ENCODE data around the gene MAP3K8.
"Not testable (repeated sequence)": the region's sequence is repeated elsewhere in the genome, so short reads cannot be mapped to it uniquely, and the experiment has no call there.

The MAP3K8 gene

DNA sequence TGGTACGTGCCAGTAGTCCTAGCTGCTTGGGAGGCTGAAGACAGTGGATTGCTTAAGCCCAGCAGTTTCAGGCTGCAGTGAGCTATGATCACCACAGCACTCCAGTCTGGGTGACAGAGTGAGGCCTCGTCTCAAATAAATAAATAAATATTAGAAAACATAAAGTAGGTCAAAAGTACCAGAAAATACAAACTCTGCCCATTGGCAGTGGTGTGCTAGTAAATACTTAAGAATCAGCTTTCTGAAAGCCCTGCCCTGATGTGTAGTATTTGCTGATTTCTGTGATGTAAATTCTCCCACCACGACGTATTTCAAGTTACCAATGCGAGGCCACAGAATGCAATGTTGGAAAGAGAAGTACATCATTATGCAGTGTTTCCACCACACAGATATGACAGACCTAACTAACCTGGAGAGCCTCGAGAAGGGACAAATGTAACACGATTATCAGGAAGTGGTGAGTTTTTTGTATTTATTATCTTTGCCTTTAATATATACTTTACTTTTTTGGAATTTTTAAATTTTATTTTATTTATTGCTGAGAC, 11.8 kb upstream of the MAP3K8 start:
- H3K9ac ChIP-seq (ENCODE audit: low read depth in 1 of 2, low read length in 2 of 2): no peak overlapping the region
- no peaks in the 10 kb centered on the region for H3K9me3 ChIP-seq (ENCODE audit: control insufficient read depth in 1 of 2, low read length in 2 of 2)
- no peaks in the 10 kb centered on the region for H3K27me3 ChIP-seq (ENCODE audit: control insufficient read depth in 1 of 2, insufficient read depth in 2 of 2, low read length in 2 of 2)
- H3K4me3 ChIP-seq (ENCODE audit: low read depth in 1 of 2, low read length in 2 of 2): no peak overlapping the region
- no peaks in the 10 kb centered on the region for H3K36me3 ChIP-seq (ENCODE audit: control insufficient read depth in 1 of 2, insufficient read depth in 2 of 2, low read length in 2 of 2)
- peaks cover 24 to 25% of the 10 kb centered on the region in 2 donors for H3K4me1 ChIP-seq (ENCODE audit: control insufficient read depth in 1 of 2, insufficient read depth in 2 of 2, low read length in 2 of 2)
- H3K27ac ChIP-seq (ENCODE audit: low read depth, low read length): no peak overlapping the region

DNA sequence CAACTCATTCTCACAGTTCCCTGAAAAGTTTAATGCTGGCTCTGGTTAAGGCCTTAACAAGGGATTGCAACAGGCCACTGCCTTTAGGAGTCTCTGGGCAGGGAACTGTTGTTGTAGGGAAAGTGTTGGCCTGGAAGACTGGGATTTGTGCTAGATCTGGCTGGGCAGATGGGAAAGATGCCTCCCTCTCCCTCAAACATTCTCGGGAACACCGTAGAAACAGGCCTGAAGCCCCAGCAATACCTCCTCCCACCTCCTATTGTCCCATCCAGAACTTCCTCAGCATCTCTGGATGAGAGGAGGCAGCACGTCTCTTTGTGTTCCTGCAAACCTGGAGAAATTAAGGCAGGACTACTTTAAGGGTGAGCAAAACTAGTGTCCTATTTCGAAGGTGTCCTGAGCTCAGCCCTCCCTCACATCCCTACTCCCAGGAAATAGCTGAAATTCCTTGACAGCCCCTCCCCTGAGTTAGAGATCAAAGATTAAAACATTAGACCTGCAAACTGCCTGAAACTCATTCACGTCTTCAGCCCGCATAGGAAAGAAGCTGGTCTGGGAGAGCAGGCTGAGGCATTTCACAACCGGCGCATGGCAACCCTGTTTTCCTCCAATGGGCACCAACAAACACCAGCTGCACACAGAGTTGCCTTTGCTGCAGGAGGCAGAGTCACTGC, 10.9 kb upstream of the MAP3K8 start:
- Histone ChIP-seq H3K9me3 (ENCODE audit: control insufficient read depth in 1 of 2, low read length in 2 of 2) (no peaks in the 10 kb centered on the region), H3K9ac (ENCODE audit: low read depth in 1 of 2, low read length in 2 of 2) (peak overlapping the region in 1 of 2 donors; percentile 6), H3K4me3 (ENCODE audit: low read depth in 1 of 2, low read length in 2 of 2) (no peak overlapping the region), H3K4me1 (ENCODE audit: control insufficient read depth in 1 of 2, insufficient read depth in 2 of 2, low read length in 2 of 2) (peaks cover 33 to 34% of the 10 kb centered on the region in 2 donors), H3K36me3 (ENCODE audit: control insufficient read depth in 1 of 2, insufficient read depth in 2 of 2, low read length in 2 of 2) (no peaks in the 10 kb centered on the region), H3K27me3 (ENCODE audit: control insufficient read depth in 1 of 2, insufficient read depth in 2 of 2, low read length in 2 of 2) (no peaks in the 10 kb centered on the region), H3K27ac (ENCODE audit: low read depth, low read length) (no peak overlapping the region)

DNA sequence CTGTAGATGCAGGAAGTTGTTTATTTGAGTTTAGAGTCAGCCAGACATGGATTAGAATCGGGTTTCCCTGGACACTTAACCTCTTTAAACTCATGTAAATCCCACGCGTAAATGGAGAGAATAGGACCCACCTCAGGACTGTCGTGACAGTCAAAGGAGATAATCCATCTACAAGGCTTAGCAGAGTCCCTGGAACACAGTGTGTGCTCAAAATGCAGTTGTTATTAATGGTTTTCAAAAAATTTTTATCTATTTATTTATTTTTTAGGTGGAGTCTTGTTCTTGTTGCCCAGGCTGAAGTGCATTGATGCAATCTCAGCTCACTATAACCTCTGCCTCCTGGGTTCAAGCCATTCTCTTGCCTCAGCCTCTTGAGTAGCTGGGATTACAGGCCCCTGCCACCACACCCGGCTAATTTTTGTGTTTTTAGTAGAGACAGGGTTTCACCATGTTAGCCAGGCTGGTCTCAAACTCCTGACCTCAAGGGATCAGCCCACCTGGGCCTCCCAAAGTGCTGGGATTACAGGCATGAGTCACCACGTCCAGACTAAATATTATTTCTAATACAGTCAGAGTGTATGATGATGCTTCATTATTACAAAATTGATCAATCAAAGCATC, 10.2 kb upstream of the MAP3K8 start:
- not testable (repeated sequence) for H3K27ac ChIP-seq (ENCODE audit: low read depth, low read length); H3K9ac ChIP-seq (ENCODE audit: low read depth in 1 of 2, low read length in 2 of 2); H3K36me3 ChIP-seq (ENCODE audit: control insufficient read depth in 1 of 2, insufficient read depth in 2 of 2, low read length in 2 of 2); H3K9me3 ChIP-seq (ENCODE audit: control insufficient read depth in 1 of 2, low read length in 2 of 2); H3K4me3 ChIP-seq (ENCODE audit: low read depth in 1 of 2, low read length in 2 of 2); H3K27me3 ChIP-seq (ENCODE audit: control insufficient read depth in 1 of 2, insufficient read depth in 2 of 2, low read length in 2 of 2)
- peaks cover 30 to 35% of the 10 kb centered on the region in 2 donors for H3K4me1 ChIP-seq (ENCODE audit: control insufficient read depth in 1 of 2, insufficient read depth in 2 of 2, low read length in 2 of 2)

DNA sequence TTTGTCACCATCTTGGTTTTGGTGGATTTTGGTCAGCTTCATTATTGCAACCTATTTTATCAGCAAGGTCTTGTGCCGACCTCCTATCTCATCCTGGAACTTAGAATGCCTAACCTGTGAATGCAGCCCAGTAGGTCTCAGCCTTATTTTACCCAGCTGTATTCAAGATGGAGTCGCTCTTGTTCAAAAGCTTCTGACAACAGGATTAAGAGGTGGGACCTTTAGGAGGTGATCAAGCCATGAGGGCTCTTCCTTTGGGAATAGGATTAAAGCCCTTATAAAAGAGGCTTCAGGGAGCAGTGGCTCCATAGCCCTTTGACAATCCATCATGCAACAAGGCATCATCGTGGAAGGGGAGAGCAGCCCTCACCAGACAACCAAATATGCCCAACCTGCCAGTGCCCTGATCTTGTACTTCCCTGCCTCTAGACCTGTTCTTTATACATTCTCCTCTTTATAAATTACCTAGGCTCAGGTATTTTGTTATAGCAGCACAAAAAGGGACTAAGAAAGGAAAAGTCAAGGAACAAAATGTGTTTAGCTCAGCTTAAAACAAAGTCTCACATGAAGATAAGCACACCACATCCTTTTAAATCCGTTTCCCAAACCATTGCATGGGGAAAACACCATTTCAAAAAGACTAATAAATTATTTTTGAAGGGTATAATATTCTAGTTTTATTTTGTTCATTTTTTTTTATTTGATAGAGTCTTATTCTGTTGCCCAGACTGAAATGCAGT, 8.5 kb upstream of the MAP3K8 start:
- Histone ChIP-seq H3K4me1 (ENCODE audit: control insufficient read depth in 1 of 2, insufficient read depth in 2 of 2, low read length in 2 of 2) (peaks cover 31% of the 10 kb centered on the region in 2 donors), H3K36me3 (ENCODE audit: control insufficient read depth in 1 of 2, insufficient read depth in 2 of 2, low read length in 2 of 2) (no peaks in the 10 kb centered on the region), H3K9ac (ENCODE audit: low read depth in 1 of 2, low read length in 2 of 2) (no peak overlapping the region), H3K27me3 (ENCODE audit: control insufficient read depth in 1 of 2, insufficient read depth in 2 of 2, low read length in 2 of 2) (no peaks in the 10 kb centered on the region), H3K27ac (ENCODE audit: low read depth, low read length) (no peak overlapping the region), H3K4me3 (ENCODE audit: low read depth in 1 of 2, low read length in 2 of 2) (no peak overlapping the region), H3K9me3 (ENCODE audit: control insufficient read depth in 1 of 2, low read length in 2 of 2) (no peaks in the 10 kb centered on the region)

DNA sequence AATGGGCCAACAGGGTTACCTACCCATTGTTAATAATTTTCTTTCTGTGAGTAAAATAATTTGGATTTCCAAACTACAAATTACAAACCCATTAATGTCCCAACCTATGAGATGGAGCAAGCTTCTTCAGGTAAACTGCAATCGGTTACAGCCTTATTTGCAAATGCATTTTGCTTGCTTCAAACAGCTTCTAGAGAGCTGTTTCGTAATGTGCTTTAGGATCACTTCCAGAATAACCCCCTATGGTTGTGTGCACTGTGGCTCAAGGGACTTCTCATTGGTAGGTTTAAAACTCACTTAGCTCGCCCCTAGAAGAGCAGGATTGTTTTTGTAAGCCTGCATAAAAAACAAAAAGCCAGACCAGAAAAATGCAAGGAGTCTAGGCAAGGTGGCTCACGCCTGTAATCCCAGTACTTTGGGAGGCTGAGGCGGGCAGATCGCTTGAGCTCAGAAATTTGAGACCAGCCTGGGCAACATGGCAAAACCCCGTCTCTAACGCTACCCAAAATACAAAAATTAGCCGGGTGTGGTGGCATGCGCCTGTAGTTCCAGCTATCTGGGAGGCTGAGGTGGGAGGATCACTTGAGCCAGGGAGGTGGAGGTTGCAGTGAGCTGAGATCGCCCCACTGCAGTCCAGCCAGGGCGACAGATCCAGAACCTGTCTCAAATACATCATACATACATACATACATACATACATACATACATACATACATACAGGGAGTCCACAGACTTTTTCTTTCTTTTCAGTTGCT, 3.3 kb upstream of the MAP3K8 start:
- no peaks in the 10 kb centered on the region for H3K9me3 ChIP-seq (ENCODE audit: control insufficient read depth in 1 of 2, low read length in 2 of 2)
- peak overlapping the region in 1 of 2 donors; percentile 12 for H3K9ac ChIP-seq (ENCODE audit: low read depth in 1 of 2, low read length in 2 of 2)
- H3K27ac ChIP-seq (ENCODE audit: low read depth, low read length): no peak overlapping the region
- no peaks in the 10 kb centered on the region for H3K27me3 ChIP-seq (ENCODE audit: control insufficient read depth in 1 of 2, insufficient read depth in 2 of 2, low read length in 2 of 2)
- no peak overlapping the region for H3K4me3 ChIP-seq (ENCODE audit: low read depth in 1 of 2, low read length in 2 of 2)
- H3K4me1 ChIP-seq (ENCODE audit: control insufficient read depth in 1 of 2, insufficient read depth in 2 of 2, low read length in 2 of 2): peaks cover 26 to 38% of the 10 kb centered on the region in 2 donors
- H3K36me3 ChIP-seq (ENCODE audit: control insufficient read depth in 1 of 2, insufficient read depth in 2 of 2, low read length in 2 of 2): no peaks in the 10 kb centered on the region

DNA sequence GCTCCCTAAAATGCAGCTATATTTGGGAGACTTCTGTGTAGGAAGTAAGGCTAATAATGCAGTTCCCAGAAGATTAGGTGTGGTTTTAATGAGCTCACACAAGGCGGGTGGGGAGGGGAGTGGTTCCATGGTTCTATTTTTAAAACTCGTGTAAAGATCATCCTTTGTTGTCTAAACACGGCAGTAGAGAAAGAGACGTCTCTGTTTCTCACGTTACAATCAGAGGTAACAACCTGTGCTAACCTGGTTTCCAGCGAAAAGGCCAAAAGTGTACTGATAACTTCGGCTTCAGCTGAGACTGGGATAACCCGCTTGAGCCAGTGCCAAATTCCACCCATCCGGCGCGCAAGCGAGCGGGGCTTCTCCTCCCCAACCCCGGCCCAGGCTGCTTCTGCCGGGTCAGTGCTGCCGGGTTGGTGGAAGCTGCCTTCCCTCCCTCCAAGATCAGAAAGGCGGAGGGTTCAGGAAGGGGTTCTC, 2.5 kb upstream of the MAP3K8 start:
- H3K9ac ChIP-seq (ENCODE audit: low read depth in 1 of 2, low read length in 2 of 2): peak overlapping the region in 1 of 2 donors; percentile 12

DNA sequence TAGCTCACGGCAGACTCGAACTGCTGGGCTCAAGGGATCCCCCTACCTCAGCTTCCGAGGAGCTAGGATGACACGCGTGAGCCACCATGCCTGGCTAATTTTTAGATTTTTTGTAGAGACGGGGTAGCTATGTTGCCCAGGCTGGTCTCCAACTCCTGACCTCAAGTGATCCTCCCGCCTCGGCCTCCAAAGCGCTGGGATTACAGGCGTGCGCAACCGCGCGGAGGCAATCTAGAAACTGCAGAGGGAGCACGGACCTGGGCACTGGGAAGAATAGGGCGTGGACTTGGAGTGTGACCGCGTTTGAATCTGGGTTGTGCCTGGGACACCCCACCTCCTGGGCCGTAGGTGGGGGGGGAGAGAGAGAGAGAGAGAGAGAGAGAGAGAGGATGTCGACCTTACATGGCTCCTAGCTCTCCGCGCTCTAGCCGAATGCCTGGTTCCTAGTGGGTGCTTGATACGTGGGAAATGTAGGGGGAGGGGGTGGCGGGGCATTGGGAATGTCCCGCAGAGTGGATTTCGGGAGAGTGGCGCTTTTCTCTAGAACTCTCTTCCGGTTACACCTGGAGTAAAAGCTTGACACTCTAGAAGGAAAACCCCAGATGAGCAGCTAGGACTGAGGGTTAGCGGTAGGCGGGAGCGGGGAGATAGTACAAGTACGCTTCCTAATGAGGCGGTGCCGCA, 1.2 kb upstream of the MAP3K8 start:
- H3K4me3 ChIP-seq (ENCODE audit: low read depth in 1 of 2, low read length in 2 of 2): peak overlapping the region; percentile 82 to 88
- peak overlapping the region; percentile 78 to 87 for H3K9ac ChIP-seq (ENCODE audit: low read depth in 1 of 2, low read length in 2 of 2)
- peak overlapping the region; percentile 98 for H3K27ac ChIP-seq (ENCODE audit: low read depth, low read length)
- H3K9me3 ChIP-seq (ENCODE audit: control insufficient read depth in 1 of 2, low read length in 2 of 2): no peaks in the 10 kb centered on the region
- no peaks in the 10 kb centered on the region for H3K27me3 ChIP-seq (ENCODE audit: control insufficient read depth in 1 of 2, insufficient read depth in 2 of 2, low read length in 2 of 2)
- no peaks in the 10 kb centered on the region for H3K36me3 ChIP-seq (ENCODE audit: control insufficient read depth in 1 of 2, insufficient read depth in 2 of 2, low read length in 2 of 2)
- peaks cover 27 to 44% of the 10 kb centered on the region in 2 donors for H3K4me1 ChIP-seq (ENCODE audit: control insufficient read depth in 1 of 2, insufficient read depth in 2 of 2, low read length in 2 of 2)

More for the DNA sequence above, 2.5 kb upstream of the MAP3K8 start:
- Histone ChIP-seq H3K4me3 (ENCODE audit: low read depth in 1 of 2, low read length in 2 of 2) (peak overlapping the region in 1 of 2 donors; percentile 24), H3K4me1 (ENCODE audit: control insufficient read depth in 1 of 2, insufficient read depth in 2 of 2, low read length in 2 of 2) (peaks cover 30 to 45% of the 10 kb centered on the region in 2 donors), H3K36me3 (ENCODE audit: control insufficient read depth in 1 of 2, insufficient read depth in 2 of 2, low read length in 2 of 2) (no peaks in the 10 kb centered on the region), H3K27ac (ENCODE audit: low read depth, low read length) (peak overlapping the region; percentile 1), H3K9me3 (ENCODE audit: control insufficient read depth in 1 of 2, low read length in 2 of 2) (no peaks in the 10 kb centered on the region), H3K27me3 (ENCODE audit: control insufficient read depth in 1 of 2, insufficient read depth in 2 of 2, low read length in 2 of 2) (no peaks in the 10 kb centered on the region)

DNA sequence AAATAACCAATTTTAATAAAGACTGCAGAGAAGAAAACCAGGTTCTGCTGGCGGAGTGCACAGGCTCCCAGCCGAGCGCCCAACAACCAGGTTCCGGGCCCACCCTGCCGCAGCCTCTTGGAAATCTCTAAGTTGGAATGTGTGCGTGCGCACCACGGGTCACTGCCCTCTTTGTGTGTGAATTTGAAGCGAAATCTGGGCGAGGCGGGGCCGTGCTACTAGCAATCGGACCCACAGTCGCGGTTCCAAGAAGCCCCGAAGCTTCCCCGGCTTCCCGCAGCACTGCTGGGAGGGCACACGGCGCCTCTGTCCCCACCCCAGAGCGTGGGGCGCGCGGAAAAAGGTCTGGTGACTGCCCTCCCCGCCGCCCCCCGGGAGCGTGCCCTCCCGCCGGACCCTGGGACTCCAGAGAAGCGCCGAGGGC, 666 bp upstream of the MAP3K8 start:
- no peaks in the 10 kb centered on the region for H3K27me3 ChIP-seq (ENCODE audit: control insufficient read depth in 1 of 2, insufficient read depth in 2 of 2, low read length in 2 of 2)
- peaks cover 0 to under 1% of the 10 kb centered on the region in 2 donors for H3K36me3 ChIP-seq (ENCODE audit: control insufficient read depth in 1 of 2, insufficient read depth in 2 of 2, low read length in 2 of 2)
- H3K4me1 ChIP-seq (ENCODE audit: control insufficient read depth in 1 of 2, insufficient read depth in 2 of 2, low read length in 2 of 2): peaks cover 27 to 42% of the 10 kb centered on the region in 2 donors
- peak overlapping the region; percentile 98 for H3K27ac ChIP-seq (ENCODE audit: low read depth, low read length)
- H3K9ac ChIP-seq (ENCODE audit: low read depth in 1 of 2, low read length in 2 of 2): peak overlapping the region; percentile 78 to 87
- H3K4me3 ChIP-seq (ENCODE audit: low read depth in 1 of 2, low read length in 2 of 2): peak overlapping the region; percentile 82 to 88
- H3K9me3 ChIP-seq (ENCODE audit: control insufficient read depth in 1 of 2, low read length in 2 of 2): no peaks in the 10 kb centered on the region

Measured in duodenal mucosa (tissue), 2 donors.